PC-3 (cell line): ENCODE results near the gene SCN9A.

ENCODE experiments used
- EZH2phosphoT487 ChIP-seq: fragments of 300-600 bp; sonication (generic); IDR thresholded peaks from 2 replicates; pipeline ENCODE4 v1.6.1; 2018; ENCODE audit warnings: mild to moderate bottlenecking, antibody characterized with exemption, low read length, borderline replicate concordance
- TF ChIP-seq, protein P1 (sequence below): fragments of 300-600 bp; sonication (generic); conservative IDR thresholded peaks from 2 replicates; pipeline ENCODE4 v1.5.1; 2017; ENCODE audit warnings: antibody characterized with exemption, low read depth, mild to moderate bottlenecking, low read length

GRCh38 chr2:166365803-166366420 is 9.8 kb downstream of the SCN9A start:
- TF ChIP-seq, protein P1, sequence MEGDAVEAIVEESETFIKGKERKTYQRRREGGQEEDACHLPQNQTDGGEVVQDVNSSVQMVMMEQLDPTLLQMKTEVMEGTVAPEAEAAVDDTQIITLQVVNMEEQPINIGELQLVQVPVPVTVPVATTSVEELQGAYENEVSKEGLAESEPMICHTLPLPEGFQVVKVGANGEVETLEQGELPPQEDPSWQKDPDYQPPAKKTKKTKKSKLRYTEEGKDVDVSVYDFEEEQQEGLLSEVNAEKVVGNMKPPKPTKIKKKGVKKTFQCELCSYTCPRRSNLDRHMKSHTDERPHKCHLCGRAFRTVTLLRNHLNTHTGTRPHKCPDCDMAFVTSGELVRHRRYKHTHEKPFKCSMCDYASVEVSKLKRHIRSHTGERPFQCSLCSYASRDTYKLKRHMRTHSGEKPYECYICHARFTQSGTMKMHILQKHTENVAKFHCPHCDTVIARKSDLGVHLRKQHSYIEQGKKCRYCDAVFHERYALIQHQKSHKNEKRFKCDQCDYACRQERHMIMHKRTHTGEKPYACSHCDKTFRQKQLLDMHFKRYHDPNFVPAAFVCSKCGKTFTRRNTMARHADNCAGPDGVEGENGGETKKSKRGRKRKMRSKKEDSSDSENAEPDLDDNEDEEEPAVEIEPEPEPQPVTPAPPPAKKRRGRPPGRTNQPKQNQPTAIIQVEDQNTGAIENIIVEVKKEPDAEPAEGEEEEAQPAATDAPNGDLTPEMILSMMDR, result no peak
- TF ChIP-seq EZH2phosphoT487, result no peak
